SJCRH30 (cell line): ENCODE measurements around the gene SAMD4A. TPM values are rescaled to one million over a fixed set of nuclear protein-coding genes. Genes with fewer than 3 reads are reported as not detected.

Experiments
- DNase-seq, 2 experiments: peaks; one replicate each; pipeline ENCODE4 v3.0.0-alpha.2; 2015 to 2020
- H3K27ac ChIP-seq: fragments of 250-450 bp; sonication (Bioruptor Pico); 2 replicates; pipeline ENCODE4 v1.5.1; 2020; ENCODE audit warnings: mild to moderate bottlenecking, moderate library complexity
- H3K27me3 ChIP-seq: fragments of 250-450 bp; sonication (Bioruptor Pico); 2 replicates; pipeline ENCODE4 v1.5.1; 2020; ENCODE audit warnings: mild to moderate bottlenecking, moderate library complexity
- H3K36me3 ChIP-seq: fragments of 250-450 bp; sonication (Bioruptor Pico); 2 replicates; pipeline ENCODE4 v1.5.1; 2020; ENCODE audit warnings: mild to moderate bottlenecking, moderate library complexity
- H3K4me1 ChIP-seq: fragments of 250-450 bp; sonication (Bioruptor Pico); 2 replicates; pipeline ENCODE4 v1.5.1; 2020; ENCODE audit warnings: mild to moderate bottlenecking, moderate library complexity
- H3K4me3 ChIP-seq: fragments of 250-450 bp; sonication (Bioruptor Pico); 2 replicates; pipeline ENCODE4 v1.5.1; 2020; ENCODE audit warnings: mild to moderate bottlenecking, moderate library complexity
- H3K9me3 ChIP-seq: fragments of 250-450 bp; sonication (Bioruptor Pico); replicated peaks from 2 replicates; pipeline ENCODE4 v1.5.1; 2020; ENCODE audit warnings: mild to moderate bottlenecking, moderate library complexity
- total RNA-seq: library from RNA; depleted of rRNA; stranded (reverse); fragments of >200 nt; shearing (Covaris generic); gene quantifications from 2 replicates; pipeline ENCODE4 v1.2.3, GENCODE V29; 2014

The SAMD4A gene
- total RNA-seq, 1 experiment from 2014 or later = 12.1 TPM

DNA sequence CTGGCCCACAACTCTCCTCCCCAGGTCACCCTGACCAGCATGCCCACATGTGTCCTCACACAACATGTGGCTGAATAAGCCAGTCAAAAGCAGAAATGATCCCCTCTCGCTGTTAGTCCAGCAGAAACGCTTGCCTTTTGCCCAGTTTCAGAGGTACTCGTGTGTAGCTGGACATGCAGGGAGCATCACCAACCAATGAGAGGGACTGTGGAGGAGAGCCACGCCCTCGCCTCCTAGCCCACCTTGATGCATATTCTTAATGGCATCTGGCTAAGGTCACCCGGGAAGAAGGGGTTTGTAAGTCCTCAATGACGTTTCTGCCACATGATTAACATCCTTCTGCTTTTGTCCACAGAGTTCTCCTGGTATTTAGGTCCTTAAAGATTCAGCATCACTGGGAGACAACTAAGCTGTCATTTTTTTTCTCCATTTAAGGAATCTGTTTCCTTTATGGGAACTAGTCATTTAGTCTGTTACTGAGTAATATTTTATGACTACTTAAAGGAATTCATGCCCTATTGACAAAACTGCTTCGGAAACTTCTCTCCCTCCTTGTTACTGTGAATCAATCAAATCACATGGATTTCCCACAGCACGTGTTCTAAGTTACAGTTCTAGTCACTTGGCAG lies 201.7 kb downstream of the SAMD4A start:
- H3K9me3 ChIP-seq = no peaks in the 10 kb centered on the region
- no peaks in the 10 kb centered on the region for H3K36me3 ChIP-seq
- no peak for DNase-seq
- no peak overlapping the region for H3K4me3 ChIP-seq
- H3K4me1 ChIP-seq = peaks cover 8% of the 10 kb centered on the region; the same call in 1 of the 2 replicates
- no peak overlapping the region for H3K27ac ChIP-seq
- H3K27me3 ChIP-seq = no peaks in the 10 kb centered on the region

DNA sequence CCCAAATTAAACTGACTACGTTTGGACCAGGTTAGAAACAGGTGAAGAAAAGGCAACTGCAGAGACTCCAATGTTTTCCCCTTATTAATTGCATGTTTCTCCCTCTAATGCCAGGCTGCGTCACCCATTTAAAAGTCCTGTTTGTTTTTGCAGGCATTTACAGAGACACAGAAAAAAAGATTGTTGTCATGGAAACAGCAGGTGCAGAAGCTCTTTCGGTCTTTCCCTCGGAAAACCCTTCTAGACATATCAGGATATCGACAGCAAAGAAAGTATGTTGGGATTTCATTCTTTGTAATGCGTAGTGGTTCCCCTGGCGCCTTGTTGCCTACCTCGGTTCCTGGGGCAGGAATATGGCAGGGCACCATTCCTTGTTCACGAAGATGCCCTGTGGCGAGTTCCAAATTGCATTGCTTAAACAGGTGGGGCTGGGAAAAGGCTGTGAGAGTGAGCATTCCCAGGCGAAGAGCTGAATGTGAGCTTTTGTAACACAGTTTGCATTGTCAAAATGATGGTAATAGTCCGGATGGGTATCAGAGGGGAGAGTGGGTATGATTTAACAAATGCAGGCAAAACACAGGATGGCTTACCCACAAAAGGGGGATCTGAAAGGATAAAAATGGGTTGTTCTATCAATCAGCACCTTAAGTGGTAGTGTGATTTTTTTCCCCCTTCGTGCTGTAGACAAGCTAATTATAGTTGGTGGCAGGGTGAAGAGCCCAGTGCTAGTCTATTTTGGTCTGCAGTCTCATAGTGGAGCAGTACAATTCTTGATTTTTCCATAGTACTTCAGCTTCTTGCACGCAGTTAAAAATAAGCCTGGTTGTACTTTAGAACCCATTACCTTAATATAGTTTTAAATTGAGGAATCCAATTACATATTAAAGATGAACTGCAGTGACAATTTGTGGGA lies 203.3 kb downstream of the SAMD4A start:
- H3K4me3 ChIP-seq = no peak overlapping the region
- no peaks in the 10 kb centered on the region for H3K27me3 ChIP-seq
- H3K9me3 ChIP-seq = no peaks in the 10 kb centered on the region
- H3K36me3 ChIP-seq = no peaks in the 10 kb centered on the region
- H3K4me1 ChIP-seq = peaks cover 11% of the 10 kb centered on the region; the same call in 1 of the 2 replicates
- DNase-seq = no peak
- no peak overlapping the region for H3K27ac ChIP-seq

DNA sequence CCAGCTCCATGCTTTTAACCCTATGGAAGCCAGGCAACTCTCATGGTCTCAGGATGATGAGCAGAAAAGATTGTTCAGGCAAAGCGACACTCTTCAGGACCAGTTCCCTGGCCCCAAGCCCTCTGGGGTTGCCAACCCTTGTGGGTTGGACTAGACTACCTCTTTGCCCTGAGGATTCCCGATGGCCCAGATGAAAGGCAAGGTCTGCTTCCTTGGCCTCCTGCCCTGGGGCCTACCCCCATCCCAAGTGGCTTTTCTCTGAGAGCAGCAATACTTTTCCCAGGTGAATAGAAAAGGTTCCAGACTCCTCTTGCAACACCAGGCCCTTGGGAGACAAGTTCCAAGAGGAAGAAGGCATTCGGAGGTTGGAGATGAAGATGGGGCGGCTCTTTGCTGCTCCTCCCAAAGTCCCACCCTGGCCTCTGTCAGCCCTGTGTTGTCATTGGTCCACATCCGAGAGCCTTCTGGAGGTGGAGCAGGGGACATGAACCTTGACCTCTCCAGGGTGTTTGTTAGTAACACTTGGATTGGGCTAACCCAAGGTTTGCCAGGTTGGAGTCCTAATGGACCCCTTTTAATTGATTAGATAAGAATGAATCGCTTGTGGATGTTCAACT lies 204.6 kb downstream of the SAMD4A start:
- no peak overlapping the region for H3K27ac ChIP-seq
- no peaks in the 10 kb centered on the region for H3K27me3 ChIP-seq
- no peak overlapping the region for H3K4me3 ChIP-seq
- peaks cover 11% of the 10 kb centered on the region; the same call in 1 of the 2 replicates for H3K4me1 ChIP-seq
- no peak for DNase-seq
- no peaks in the 10 kb centered on the region for H3K36me3 ChIP-seq
- H3K9me3 ChIP-seq = no peaks in the 10 kb centered on the region

DNA sequence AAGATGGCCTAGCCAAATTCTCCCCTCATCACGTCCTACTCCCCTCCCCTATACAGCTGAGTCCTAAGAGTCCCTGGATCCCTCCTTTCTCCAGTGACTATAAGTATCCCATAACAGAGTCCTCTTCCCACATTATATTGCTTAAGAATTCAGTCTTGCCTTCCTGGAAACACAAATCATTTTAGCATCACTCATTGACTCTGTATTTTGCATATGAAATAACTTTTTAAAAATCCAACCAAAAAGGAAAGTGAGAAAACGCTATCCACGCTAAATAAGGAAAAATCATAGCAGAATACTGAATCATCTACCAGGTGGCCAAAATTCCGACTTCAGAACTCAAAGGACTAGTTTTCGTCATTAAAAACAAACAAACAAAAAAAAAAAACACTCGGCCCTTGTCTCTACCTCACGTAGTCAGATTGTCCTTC lies 205.5 kb downstream of the SAMD4A start:
- H3K4me1 ChIP-seq = peaks cover 11% of the 10 kb centered on the region; the same call in 1 of the 2 replicates
- no peak overlapping the region; the same call in 1 of the 2 replicates for H3K27ac ChIP-seq
- H3K36me3 ChIP-seq = no peaks in the 10 kb centered on the region
- H3K9me3 ChIP-seq = no peaks in the 10 kb centered on the region
- H3K4me3 ChIP-seq = no peak overlapping the region
- no peaks in the 10 kb centered on the region for H3K27me3 ChIP-seq
- DNase-seq = no peak

DNA sequence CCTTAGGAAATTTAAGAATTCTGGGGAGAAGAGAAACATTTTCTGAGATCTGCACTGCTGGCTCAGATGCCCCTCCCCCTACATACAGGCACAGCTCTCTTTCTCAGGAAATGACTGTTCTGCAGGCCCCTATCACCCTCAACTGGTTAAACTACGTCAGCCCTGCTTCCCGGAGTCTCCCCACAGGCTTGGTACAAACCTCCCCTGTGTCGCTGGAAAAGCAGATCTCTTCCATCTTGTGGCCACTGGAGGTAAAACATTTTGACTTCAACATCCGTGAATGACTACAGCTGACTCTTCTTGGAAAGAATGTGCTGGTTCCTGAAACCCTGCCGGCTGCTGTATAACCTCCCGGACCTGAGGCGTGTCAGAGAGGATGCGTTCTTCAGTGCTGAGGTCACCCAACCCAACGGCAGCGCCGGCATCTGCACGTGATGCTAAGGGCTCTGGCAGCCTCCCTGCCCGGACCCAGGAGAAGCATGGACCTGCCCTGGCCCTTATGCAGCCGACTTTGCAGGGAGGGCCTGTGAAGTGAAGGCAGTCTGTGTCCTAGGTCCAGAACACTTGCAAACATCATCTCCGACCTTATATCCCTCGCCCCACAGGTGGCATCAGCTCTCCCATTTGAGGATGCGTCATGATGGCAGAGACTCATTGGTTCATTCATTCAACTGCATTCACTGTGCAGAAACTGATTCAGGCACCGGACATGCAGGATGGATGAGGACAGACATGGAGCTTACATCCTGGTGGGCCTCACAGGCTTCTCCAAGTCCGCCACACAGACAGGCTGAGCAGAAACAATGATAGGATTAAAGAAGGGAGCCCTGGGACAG lies 206.5 kb downstream of the SAMD4A start:
- peaks cover 11% of the 10 kb centered on the region; the same call in 1 of the 2 replicates for H3K4me1 ChIP-seq
- DNase-seq = peak; percentile 93 to 95
- no peak overlapping the region for H3K4me3 ChIP-seq
- H3K27me3 ChIP-seq = no peaks in the 10 kb centered on the region
- no peaks in the 10 kb centered on the region for H3K36me3 ChIP-seq
- no peaks in the 10 kb centered on the region for H3K9me3 ChIP-seq
- H3K27ac ChIP-seq = peak overlapping the region; percentile 56

DNA sequence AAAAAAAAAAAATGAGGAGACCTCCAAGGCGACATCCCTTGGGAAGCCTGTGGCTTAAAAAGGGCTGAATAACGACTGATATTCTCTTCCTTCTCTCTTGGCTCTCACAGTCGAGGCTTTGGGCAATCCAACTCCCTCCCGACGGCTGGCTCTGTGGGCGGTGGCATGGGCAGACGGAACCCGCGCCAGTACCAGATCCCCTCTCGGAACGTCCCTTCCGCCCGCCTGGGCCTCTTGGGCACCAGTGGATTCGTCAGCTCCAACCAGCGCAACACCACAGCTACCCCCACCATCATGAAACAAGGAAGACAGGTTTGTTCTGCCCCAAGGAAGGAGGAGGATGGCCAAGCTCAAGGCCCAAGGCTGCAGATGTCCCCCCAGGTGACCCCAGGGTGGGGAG lies 207.9 kb downstream of the SAMD4A start:
- H3K27ac ChIP-seq = no peak overlapping the region
- no peaks in the 10 kb centered on the region for H3K27me3 ChIP-seq

DNA sequence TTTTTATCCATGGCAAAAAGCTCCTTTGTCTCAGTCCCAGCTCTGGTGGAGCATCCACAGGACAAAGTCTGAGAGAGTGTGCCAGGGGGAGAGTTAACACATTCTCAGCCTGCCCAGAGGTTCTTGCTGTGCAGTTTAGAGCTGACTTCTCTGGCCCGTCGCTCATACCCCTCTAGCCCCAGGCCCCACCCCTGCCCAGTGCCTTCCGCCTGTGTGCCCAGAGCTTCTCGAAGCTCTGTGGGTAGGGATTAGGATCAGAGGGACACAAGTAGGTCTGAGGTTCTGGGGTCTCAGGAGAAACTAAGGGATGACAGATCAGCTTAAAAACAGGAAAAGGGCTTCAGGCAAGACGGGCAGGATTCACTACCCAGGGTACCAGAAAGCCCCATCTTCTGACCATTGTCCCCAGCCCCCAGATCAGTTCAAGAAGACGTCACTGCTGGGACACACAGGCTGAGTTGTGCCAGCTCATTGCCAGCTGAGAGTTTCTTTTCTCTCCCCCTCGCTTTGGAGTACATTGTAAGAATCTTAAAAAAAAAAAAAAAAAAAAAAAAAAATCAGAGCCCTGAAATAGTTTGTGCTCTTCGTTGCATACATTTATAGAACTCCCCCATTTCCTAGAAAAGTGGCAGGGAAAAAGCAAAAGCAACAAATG lies 208.7 kb downstream of the SAMD4A start:
- Histone ChIP-seq H3K4me1 (peaks cover 11% of the 10 kb centered on the region; the same call in 1 of the 2 replicates), H3K27me3 (no peaks in the 10 kb centered on the region), H3K9me3 (no peaks in the 10 kb centered on the region), H3K27ac (no peak overlapping the region), H3K4me3 (no peak overlapping the region), H3K36me3 (no peaks in the 10 kb centered on the region)
- DNase-seq = no peak

More for the DNA sequence above, 207.9 kb downstream of the SAMD4A start:
- Histone ChIP-seq H3K4me3 (no peak overlapping the region), H3K4me1 (peaks cover 11% of the 10 kb centered on the region; the same call in 1 of the 2 replicates), H3K9me3 (no peaks in the 10 kb centered on the region), H3K36me3 (no peaks in the 10 kb centered on the region)
- DNase-seq = no peak

DNA sequence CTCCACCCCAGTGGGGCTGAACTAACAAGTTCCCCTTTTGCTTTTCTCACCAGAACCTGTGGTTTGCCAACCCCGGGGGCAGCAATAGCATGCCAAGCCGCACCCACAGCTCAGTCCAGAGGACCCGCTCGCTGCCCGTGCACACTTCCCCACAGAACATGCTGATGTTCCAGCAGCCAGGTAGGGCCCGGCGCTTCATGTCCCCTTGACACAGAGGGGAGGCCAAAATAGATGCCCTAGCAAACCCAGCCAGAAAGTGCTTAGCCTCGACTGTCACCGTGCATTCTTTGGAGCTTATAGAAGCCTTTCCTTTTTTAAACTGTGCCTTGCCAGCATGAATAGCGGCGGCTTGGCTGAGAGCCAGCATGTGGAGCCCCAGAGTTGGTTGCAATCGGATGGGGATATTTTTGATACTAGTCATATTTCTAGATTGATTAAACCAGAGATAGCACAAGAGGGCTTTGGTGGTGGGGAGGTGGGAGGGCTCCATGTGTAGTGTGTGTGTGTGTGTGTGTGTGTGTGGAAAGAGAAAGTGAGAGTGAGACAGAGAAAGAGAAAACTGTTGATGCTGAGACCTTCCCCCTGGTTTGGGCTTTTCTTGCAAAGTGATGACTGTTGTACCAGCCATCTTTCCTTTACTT lies 209.6 kb downstream of the SAMD4A start:
- H3K36me3 ChIP-seq = no peaks in the 10 kb centered on the region
- DNase-seq = no peak
- no peak overlapping the region for H3K27ac ChIP-seq
- H3K4me1 ChIP-seq = peaks cover 11% of the 10 kb centered on the region; the same call in 1 of the 2 replicates
- H3K4me3 ChIP-seq = no peak overlapping the region
- no peaks in the 10 kb centered on the region for H3K9me3 ChIP-seq
- no peaks in the 10 kb centered on the region for H3K27me3 ChIP-seq

DNA sequence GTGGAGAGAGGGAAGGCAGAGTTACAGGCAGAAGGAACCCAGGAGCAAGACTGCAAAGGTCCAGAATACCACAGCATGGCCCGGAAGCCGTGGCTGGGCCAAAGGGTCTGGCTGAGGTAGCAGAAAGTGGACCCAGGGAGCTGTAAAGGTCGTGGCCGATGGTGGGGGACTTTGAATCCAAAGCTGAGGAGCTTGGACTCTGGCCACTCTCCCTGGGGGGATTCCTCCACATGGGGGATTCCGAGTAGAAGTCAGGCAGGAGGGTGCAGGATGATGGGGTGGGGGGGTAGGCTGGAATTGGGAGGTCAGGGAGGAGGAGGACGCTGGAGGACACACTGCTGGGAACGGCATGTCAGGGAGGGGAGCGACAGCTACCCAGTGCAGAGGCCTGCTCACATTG lies 210.5 kb downstream of the SAMD4A start:
- DNase-seq = no peak
- Histone ChIP-seq H3K36me3 (no peaks in the 10 kb centered on the region), H3K27ac (no peak overlapping the region)

DNA sequence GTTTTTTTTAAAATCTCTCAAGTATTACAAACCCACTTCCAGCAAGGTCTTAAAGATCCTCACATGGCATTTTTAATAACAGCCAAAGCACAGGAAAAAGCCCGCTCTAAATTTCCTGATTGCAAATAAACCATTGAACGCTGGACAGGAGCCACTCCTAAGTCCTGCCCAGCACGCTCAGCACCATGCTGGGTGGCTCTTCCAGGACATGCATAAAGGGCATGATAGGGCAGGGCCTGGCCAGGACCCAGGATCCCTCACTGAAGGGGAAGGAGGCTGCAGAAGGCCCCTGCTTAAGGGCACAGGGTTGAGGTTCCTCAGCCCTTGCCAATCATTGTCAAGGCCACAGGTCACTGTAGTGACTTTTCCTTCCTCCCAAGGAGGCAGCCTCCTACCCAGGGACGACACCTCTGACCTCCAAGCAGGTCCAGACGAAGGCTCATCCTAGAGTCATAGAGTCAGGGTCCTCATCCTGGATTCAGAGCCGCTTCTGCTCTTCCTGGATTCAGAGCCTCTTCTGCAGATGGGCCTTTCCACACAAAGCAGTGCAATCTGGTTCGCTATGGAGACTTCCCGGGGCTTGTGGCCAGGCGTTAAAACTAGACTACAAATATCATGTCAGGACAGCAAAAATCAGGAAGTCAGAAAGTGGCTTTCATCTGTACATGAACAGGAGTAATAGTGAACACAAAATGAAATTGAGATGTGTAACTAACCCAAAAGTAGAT lies 211.9 kb downstream of the SAMD4A start:
- no peaks in the 10 kb centered on the region for H3K9me3 ChIP-seq
- H3K27ac ChIP-seq = no peak overlapping the region
- DNase-seq = no peak
- no peaks in the 10 kb centered on the region for H3K36me3 ChIP-seq
- H3K4me1 ChIP-seq = peaks cover 1% of the 10 kb centered on the region; the same call in 1 of the 2 replicates
- no peaks in the 10 kb centered on the region for H3K27me3 ChIP-seq
- no peak overlapping the region for H3K4me3 ChIP-seq

More for the DNA sequence above, 210.5 kb downstream of the SAMD4A start:
- Histone ChIP-seq H3K9me3 (no peaks in the 10 kb centered on the region), H3K4me1 (peaks cover 10% of the 10 kb centered on the region; the same call in 1 of the 2 replicates), H3K27me3 (no peaks in the 10 kb centered on the region), H3K4me3 (no peak overlapping the region)

DNA sequence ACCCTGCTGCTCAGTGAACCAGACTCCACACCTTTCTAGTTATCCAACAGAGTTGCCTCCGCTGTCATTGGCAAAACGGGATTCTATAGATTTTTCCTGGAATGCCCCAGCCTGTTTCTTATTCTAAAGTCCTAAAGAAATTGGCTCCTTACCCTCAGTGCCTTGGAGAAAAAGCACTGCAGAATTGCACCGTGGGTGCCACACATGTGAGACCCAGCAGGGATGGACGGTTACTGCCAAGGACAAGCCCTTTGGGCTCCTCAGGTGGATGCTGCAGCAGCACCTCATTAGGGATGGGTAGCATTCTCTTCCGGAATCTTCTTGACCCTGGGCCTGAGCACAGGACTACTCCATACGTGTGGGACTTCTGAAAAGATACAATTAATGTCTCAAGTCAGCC lies 214.2 kb downstream of the SAMD4A start:
- no peak for DNase-seq
- H3K4me3 ChIP-seq = no peak overlapping the region
- H3K9me3 ChIP-seq = no peaks in the 10 kb centered on the region
- no peaks in the 10 kb centered on the region for H3K36me3 ChIP-seq
- no peak overlapping the region for H3K27ac ChIP-seq
- H3K27me3 ChIP-seq = no peaks in the 10 kb centered on the region
- H3K4me1 ChIP-seq = no peaks in the 10 kb centered on the region

DNA sequence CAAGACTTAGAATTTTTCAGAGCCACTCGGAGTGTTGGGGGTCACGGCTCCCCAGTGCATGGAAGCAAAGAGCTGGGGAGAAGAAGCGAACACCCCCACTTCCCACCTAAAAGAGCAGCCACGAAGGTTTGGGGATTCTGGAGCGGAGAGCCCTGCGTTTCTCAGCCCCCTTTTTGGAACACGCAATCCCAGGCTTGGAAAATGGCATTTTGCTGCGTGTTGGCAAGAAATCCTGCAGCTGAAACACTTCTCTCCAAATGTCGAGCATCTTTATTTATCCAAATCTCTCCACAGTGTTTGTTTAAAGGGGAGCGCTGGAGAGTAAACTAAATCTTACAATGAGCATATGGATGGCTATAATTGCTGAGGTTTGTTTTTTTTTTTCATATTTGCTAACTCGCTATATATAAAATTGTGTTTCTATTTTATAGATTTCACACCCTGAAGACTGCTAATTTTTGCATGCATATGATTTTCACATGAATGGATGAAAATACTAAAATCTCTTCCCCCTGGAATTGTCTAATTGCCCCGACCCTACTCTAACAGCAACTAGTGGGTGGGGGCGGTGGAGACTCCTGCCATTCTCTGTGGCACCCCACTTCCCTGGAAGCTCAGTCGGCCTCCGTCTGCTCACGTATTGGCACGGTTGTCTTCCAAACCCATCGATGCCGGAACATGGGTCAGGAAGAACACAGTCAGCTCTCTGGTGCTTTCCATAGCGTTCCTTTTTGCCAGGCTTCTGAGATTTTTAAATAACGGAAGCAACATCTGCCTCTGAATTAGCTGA lies 215.2 kb downstream of the SAMD4A start:
- Histone ChIP-seq H3K27me3 (no peaks in the 10 kb centered on the region), H3K4me1 (no peaks in the 10 kb centered on the region), H3K4me3 (no peak overlapping the region), H3K36me3 (no peaks in the 10 kb centered on the region), H3K9me3 (no peaks in the 10 kb centered on the region), H3K27ac (no peak overlapping the region)
- no peak for DNase-seq
